ENCODE results near the gene LIPM.

The LIPM gene

GRCh38 chr10:88803641-88804040 lies 1.1 kb downstream of the LIPM start:
- no peak for DNase-seq
- Histone ChIP-seq H3K4me1 (ENCODE audit: low read length) (no peaks in the 10 kb centered on the region), H3K4me3 (ENCODE audit: low read length) (no peak overlapping the region), H3K27me3 (replicated peaks; ENCODE audit: insufficient read depth, low read length) (no peaks in the 10 kb centered on the region), H3K79me2 (ENCODE audit: low read length) (no peaks in the 10 kb centered on the region), H3K27ac (ENCODE audit: low read length) (no peak overlapping the region), H3K9me2 (replicated peaks; ENCODE audit: insufficient read depth, low read length) (no peaks in the 10 kb centered on the region), H3K9me3 (replicated peaks; ENCODE audit: insufficient read depth, low read length) (no peaks in the 10 kb centered on the region), H3K36me3 (replicated peaks; ENCODE audit: insufficient read depth, low read length) (no peaks in the 10 kb centered on the region), H3F3A (ENCODE audit: insufficient read depth, low read length) (no peaks in the 10 kb centered on the region), H3K4me2 (ENCODE audit: low read depth, low read length) (no peak overlapping the region), H3K9ac (ENCODE audit: low read length) (no peak overlapping the region), H4K20me1 (ENCODE audit: insufficient read depth, low read length) (no peaks in the 10 kb centered on the region), H2AFZ (ENCODE audit: low read length) (no peak overlapping the region)
- TF ChIP-seq EZH2 (optimal IDR thresholded peaks at IDR 0.05; ENCODE audit: low read depth, low read length), result no peak

GRCh38 chr10:88804083-88804812 lies 1.7 kb downstream of the LIPM start:
- H3K27ac ChIP-seq (ENCODE audit: low read length), result no peak overlapping the region
- no peak overlapping the region for H3K9ac ChIP-seq (ENCODE audit: low read length)
- DNase-seq, result no peak
- H3F3A ChIP-seq (ENCODE audit: insufficient read depth, low read length), result no peaks in the 10 kb centered on the region
- H3K4me1 ChIP-seq (ENCODE audit: low read length), result no peaks in the 10 kb centered on the region
- no peaks in the 10 kb centered on the region for H3K79me2 ChIP-seq (ENCODE audit: low read length)
- no peaks in the 10 kb centered on the region for H3K9me3 ChIP-seq (replicated peaks; ENCODE audit: insufficient read depth, low read length)
- H2AFZ ChIP-seq (ENCODE audit: low read length), result no peak overlapping the region
- no peak overlapping the region for H3K4me2 ChIP-seq (ENCODE audit: low read depth, low read length)
- no peaks in the 10 kb centered on the region for H4K20me1 ChIP-seq (ENCODE audit: insufficient read depth, low read length)
- no peak overlapping the region for H3K4me3 ChIP-seq (ENCODE audit: low read length)
- no peaks in the 10 kb centered on the region for H3K36me3 ChIP-seq (replicated peaks; ENCODE audit: insufficient read depth, low read length)
- no peak for TF ChIP-seq EZH2 (optimal IDR thresholded peaks at IDR 0.05; ENCODE audit: low read depth, low read length)
- no peak for TF ChIP-seq EZH2phosphoT487 (IDR thresholded peaks at IDR 0.05; ENCODE audit: low read length)
- no peak for TF ChIP-seq CTCF (IDR thresholded peaks at IDR 0.05; ENCODE audit: low read length)
- H3K9me2 ChIP-seq (replicated peaks; ENCODE audit: insufficient read depth, low read length), result no peaks in the 10 kb centered on the region
- no peaks in the 10 kb centered on the region for H3K27me3 ChIP-seq (replicated peaks; ENCODE audit: insufficient read depth, low read length)

- no peaks in the 10 kb centered on the region for H3F3A ChIP-seq (ENCODE audit: insufficient read depth, low read length)
- H3K9me2 ChIP-seq (replicated peaks; ENCODE audit: insufficient read depth, low read length), result no peaks in the 10 kb centered on the region
Measured at GRCh38 chr10:88805361-88805760, 2.8 kb downstream of the LIPM start.

More at GRCh38 chr10:88805361-88805760, 2.8 kb downstream of the LIPM start:
- Histone ChIP-seq H3K27ac (ENCODE audit: low read length) (no peak overlapping the region), H3K4me3 (ENCODE audit: low read length) (no peak overlapping the region), H2AFZ (ENCODE audit: low read length) (no peak overlapping the region), H3K79me2 (ENCODE audit: low read length) (no peaks in the 10 kb centered on the region), H3K9ac (ENCODE audit: low read length) (no peak overlapping the region), H4K20me1 (ENCODE audit: insufficient read depth, low read length) (no peaks in the 10 kb centered on the region), H3K36me3 (replicated peaks; ENCODE audit: insufficient read depth, low read length) (no peaks in the 10 kb centered on the region), H3K4me1 (ENCODE audit: low read length) (no peaks in the 10 kb centered on the region), H3K9me3 (replicated peaks; ENCODE audit: insufficient read depth, low read length) (no peaks in the 10 kb centered on the region), H3K4me2 (ENCODE audit: low read depth, low read length) (no peak overlapping the region), H3K27me3 (replicated peaks; ENCODE audit: insufficient read depth, low read length) (no peaks in the 10 kb centered on the region)
- no peak for DNase-seq
- TF ChIP-seq EZH2 (optimal IDR thresholded peaks at IDR 0.05; ENCODE audit: low read depth, low read length), result no peak
- no peak for TF ChIP-seq EZH2phosphoT487 (IDR thresholded peaks at IDR 0.05; ENCODE audit: low read length)
- TF ChIP-seq CTCF (IDR thresholded peaks at IDR 0.05; ENCODE audit: low read length), result no peak
